ENCODE measurements around the gene LIME1. TPM values are rescaled to one million over a fixed set of nuclear protein-coding genes. Genes with fewer than 3 reads are reported as not detected.

LIME1 gene
- total RNA-seq, 1 donor from 2014 or later = 8.1 TPM

DNA sequence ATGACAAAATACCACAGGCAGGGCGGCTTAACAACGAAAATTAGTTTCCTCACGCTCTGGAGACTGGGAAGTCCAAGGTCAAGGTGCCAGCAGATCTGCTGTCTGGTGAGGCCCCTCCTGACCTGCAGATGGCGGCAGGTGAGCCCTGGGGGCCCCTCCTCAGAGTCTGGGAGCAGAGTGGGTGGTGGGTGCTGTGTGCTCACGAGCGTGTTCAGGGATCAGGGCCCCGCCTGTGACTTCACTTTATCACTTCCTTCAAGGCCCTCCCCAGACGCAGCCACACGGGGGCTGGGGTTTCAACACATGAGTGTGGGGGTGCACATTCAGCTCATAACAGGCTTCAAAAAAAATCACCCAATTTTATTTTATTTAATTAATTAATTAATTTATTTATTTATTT is 42.4 kb downstream of the LIME1 start:
- Mint-ChIP-seq H3K9me3 (ENCODE audit: unreplicated experiment) (no peaks in the 10 kb centered on the region), H3K27ac (ENCODE audit: unreplicated experiment) (no peak overlapping the region), H3K27me3 (ENCODE audit: unreplicated experiment) (peaks cover 11% of the 10 kb centered on the region), H3K36me3 (ENCODE audit: low read depth, unreplicated experiment) (peaks cover 19% of the 10 kb centered on the region), H3K4me1 (ENCODE audit: unreplicated experiment) (peaks cover 9% of the 10 kb centered on the region), H3K4me3 (ENCODE audit: unreplicated experiment) (no peak overlapping the region)
- no peak for DNase-seq (ENCODE audit: low spot score)
- TF ChIP-seq, protein P1, sequence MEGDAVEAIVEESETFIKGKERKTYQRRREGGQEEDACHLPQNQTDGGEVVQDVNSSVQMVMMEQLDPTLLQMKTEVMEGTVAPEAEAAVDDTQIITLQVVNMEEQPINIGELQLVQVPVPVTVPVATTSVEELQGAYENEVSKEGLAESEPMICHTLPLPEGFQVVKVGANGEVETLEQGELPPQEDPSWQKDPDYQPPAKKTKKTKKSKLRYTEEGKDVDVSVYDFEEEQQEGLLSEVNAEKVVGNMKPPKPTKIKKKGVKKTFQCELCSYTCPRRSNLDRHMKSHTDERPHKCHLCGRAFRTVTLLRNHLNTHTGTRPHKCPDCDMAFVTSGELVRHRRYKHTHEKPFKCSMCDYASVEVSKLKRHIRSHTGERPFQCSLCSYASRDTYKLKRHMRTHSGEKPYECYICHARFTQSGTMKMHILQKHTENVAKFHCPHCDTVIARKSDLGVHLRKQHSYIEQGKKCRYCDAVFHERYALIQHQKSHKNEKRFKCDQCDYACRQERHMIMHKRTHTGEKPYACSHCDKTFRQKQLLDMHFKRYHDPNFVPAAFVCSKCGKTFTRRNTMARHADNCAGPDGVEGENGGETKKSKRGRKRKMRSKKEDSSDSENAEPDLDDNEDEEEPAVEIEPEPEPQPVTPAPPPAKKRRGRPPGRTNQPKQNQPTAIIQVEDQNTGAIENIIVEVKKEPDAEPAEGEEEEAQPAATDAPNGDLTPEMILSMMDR (IDR thresholded peaks at IDR 0.05; ENCODE audit: unreplicated experiment) = no peak

DNA sequence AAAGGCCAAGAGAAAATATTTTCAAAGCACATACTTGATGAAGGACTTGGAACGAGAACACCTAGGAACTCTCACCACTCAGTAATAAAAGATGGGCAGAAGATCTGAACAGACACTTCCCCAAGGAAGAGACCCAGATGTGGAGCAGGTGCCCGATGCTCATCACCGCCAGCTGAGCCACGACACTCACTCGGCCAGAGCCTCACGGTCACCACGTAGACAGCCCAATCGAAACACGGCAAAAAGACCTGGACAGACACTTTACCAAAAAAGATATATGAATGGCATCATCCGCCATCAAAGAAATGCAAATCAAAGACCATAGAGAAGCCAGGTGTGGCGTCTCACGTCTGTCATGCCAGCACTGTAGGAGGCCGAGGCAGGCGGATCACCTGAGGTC is 44.7 kb downstream of the LIME1 start:
- peaks cover 9% of the 10 kb centered on the region for H3K27me3 Mint-ChIP-seq (ENCODE audit: unreplicated experiment)
- no peaks in the 10 kb centered on the region for H3K4me1 Mint-ChIP-seq (ENCODE audit: unreplicated experiment)
- H3K36me3 Mint-ChIP-seq (ENCODE audit: low read depth, unreplicated experiment) = peaks cover 22% of the 10 kb centered on the region
- H3K27ac Mint-ChIP-seq (ENCODE audit: unreplicated experiment) = no peak overlapping the region
- TF ChIP-seq, protein P1 (IDR thresholded peaks at IDR 0.05; ENCODE audit: unreplicated experiment) = no peak
- H3K4me3 Mint-ChIP-seq (ENCODE audit: unreplicated experiment) = no peak overlapping the region
- no peak for DNase-seq (ENCODE audit: low spot score)
- no peaks in the 10 kb centered on the region for H3K9me3 Mint-ChIP-seq (ENCODE audit: unreplicated experiment)

DNA sequence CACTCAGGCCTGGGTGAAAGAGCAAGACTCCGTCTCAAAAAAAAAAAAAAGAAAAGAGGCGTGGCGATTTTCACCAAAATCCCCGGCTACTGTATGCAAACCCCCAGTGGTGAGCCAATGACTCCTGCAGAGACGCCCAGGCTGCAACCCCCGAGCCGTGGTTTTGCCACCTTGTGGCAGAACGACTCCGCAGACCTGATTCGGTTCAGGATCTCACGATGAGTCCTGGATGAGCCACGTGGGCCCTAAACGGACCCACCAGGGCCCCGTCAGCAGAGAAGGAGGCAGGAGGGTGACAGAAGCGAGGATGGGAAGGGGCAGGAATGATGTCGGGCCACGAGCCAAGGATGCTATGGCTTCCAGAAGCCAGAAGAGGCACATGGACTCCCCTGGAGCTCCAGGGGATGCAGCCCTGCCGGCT is 45.6 kb downstream of the LIME1 start:
- Mint-ChIP-seq H3K27ac (ENCODE audit: unreplicated experiment) (no peak overlapping the region), H3K36me3 (ENCODE audit: low read depth, unreplicated experiment) (peaks cover 25% of the 10 kb centered on the region), H3K9me3 (ENCODE audit: unreplicated experiment) (no peaks in the 10 kb centered on the region), H3K4me3 (ENCODE audit: unreplicated experiment) (no peak overlapping the region), H3K4me1 (ENCODE audit: unreplicated experiment) (no peaks in the 10 kb centered on the region), H3K27me3 (ENCODE audit: unreplicated experiment) (peaks cover 5% of the 10 kb centered on the region)
- no peak for DNase-seq (ENCODE audit: low spot score)
- TF ChIP-seq, protein P1 (IDR thresholded peaks at IDR 0.05; ENCODE audit: unreplicated experiment) = no peak

DNA sequence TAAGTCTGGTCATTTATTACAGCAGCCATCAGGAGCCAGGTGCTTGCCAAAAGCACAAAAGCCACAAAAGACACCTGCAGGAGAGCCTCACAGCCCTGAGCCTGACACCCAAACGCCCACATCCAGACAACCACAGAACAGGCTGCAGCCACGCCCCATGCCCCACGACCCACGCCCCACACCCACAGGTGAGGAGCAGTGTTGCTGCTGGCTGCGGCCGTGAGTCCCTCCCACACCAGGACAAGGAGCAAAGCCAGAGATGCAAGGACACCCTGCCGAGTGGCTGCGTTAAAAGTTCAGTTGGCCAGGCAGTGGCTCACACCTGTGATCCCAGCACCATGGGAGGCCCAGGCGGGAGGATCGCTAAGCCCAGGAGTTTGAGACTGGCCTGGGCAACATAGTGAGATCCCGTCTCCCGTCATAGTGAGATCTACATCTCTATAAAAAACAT is 46.1 kb downstream of the LIME1 start:
- H3K27ac Mint-ChIP-seq (ENCODE audit: unreplicated experiment) = no peak overlapping the region
- no peak for DNase-seq (ENCODE audit: low spot score)
- H3K27me3 Mint-ChIP-seq (ENCODE audit: unreplicated experiment) = peaks cover 5% of the 10 kb centered on the region
- H3K4me3 Mint-ChIP-seq (ENCODE audit: unreplicated experiment) = no peak overlapping the region
- TF ChIP-seq, protein P1 (IDR thresholded peaks at IDR 0.05; ENCODE audit: unreplicated experiment) = no peak
- no peaks in the 10 kb centered on the region for H3K4me1 Mint-ChIP-seq (ENCODE audit: unreplicated experiment)
- H3K36me3 Mint-ChIP-seq (ENCODE audit: low read depth, unreplicated experiment) = peaks cover 22% of the 10 kb centered on the region
- H3K9me3 Mint-ChIP-seq (ENCODE audit: unreplicated experiment) = no peaks in the 10 kb centered on the region

DNA sequence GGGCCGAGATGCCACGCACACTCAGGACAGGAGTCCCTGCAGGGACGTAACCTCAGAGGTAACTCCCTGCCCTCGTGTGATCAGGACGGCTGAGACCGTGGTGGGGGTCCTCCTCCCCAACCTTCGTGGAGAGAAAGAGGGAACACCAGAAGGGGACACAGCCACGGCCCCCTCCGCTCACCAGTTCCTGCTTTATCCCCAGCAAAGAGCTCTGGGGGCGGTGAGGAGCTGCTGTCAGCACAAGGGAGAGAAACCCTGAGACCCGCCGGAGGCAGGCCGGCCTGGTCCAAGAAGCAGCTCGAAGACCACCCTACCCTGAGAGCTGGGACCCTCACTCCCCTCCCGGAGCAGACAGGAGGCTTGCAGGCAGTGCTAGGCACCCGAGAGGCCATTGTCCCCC is 47.5 kb downstream of the LIME1 start:
- peaks cover 4% of the 10 kb centered on the region for H3K27me3 Mint-ChIP-seq (ENCODE audit: unreplicated experiment)
- TF ChIP-seq, protein P1 (IDR thresholded peaks at IDR 0.05; ENCODE audit: unreplicated experiment) = no peak
- no peak overlapping the region for H3K27ac Mint-ChIP-seq (ENCODE audit: unreplicated experiment)
- no peak for DNase-seq (ENCODE audit: low spot score)
- H3K36me3 Mint-ChIP-seq (ENCODE audit: low read depth, unreplicated experiment) = peaks cover 19% of the 10 kb centered on the region
- no peaks in the 10 kb centered on the region for H3K4me1 Mint-ChIP-seq (ENCODE audit: unreplicated experiment)
- no peaks in the 10 kb centered on the region for H3K9me3 Mint-ChIP-seq (ENCODE audit: unreplicated experiment)
- no peak overlapping the region for H3K4me3 Mint-ChIP-seq (ENCODE audit: unreplicated experiment)

All from endothelial cell (in vitro differentiated cells).